ENCODE data around the gene MMP12. TPM values are rescaled to one million over a fixed set of nuclear protein-coding genes. Genes with fewer than 3 reads are reported as not detected.

Gene MMP12
- total RNA-seq, 1 donor from 2014 or later = 0.80 TPM

Other genes with a start within 250 kb of the MMP12 start
- not detected in 2 replicates for gene MMP20, start 249.7 kb downstream of the MMP12 start, total RNA-seq
- not detected in 2 replicates for gene MMP27, start 169.2 kb downstream of the MMP12 start, total RNA-seq
- not detected in 2 replicates for gene MMP8, start 150.0 kb downstream of the MMP12 start, total RNA-seq
- 0.10 and 2.6 TPM in 2 replicates for gene MMP10, start 94.4 kb downstream of the MMP12 start, total RNA-seq
- gene MMP1, start 76.8 kb downstream of the MMP12 start, total RNA-seq = 1.3 and 4.9 TPM in 2 replicates
- not detected in 2 replicates for gene MMP3, start 31.4 kb downstream of the MMP12 start, total RNA-seq
- gene MMP13, start 80.8 kb upstream of the MMP12 start, total RNA-seq = not detected in 2 replicates
- 42.6 and 94.5 TPM in 2 replicates for gene DCUN1D5, start 217.2 kb upstream of the MMP12 start, total RNA-seq
- 10.8 and 43.2 TPM in 2 replicates for gene DYNC2H1, start 234.4 kb upstream of the MMP12 start, total RNA-seq